GM19240 (cell line): Measurements from ENCODE around the gene REV1.

Source experiments
- DNase-seq: peaks from one replicate; pipeline ENCODE4 v3.0.0; 2011; ENCODE audit warnings: low spot score; ENCODE audit not compliant: insufficient read length

The REV1 gene

GRCh38 chr2:99451280-99451679, 38.5 kb downstream of the REV1 start:
- no peak for DNase-seq

GRCh38 chr2:99450199-99450598, 39.6 kb downstream of the REV1 start:
- no peak for DNase-seq

DNA sequence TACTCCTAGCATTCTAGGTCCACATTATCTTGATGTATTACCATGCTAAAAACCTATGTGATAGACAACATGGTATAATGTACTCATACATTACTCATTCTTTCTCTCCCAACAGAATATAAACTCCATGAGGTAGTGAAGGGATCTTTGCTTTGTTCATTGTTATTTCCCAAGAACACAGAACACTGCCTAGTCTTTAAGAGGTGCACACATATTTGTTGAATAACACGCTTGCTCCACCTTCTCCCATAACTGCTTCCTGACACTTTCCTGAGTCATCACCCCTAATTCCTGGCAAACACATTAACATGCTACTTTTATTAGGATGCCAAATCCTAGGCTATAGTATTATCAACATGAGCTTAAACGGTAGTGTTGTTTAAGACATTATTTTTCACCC, 41.3 kb downstream of the REV1 start:
- no peak for DNase-seq

- no peak for DNase-seq
Observed at GRCh38 chr2:99445065-99445464, 44.8 kb downstream of the REV1 start.

- no peak for DNase-seq
Observed at GRCh38 chr2:99444222-99444621, 45.6 kb downstream of the REV1 start.

DNA sequence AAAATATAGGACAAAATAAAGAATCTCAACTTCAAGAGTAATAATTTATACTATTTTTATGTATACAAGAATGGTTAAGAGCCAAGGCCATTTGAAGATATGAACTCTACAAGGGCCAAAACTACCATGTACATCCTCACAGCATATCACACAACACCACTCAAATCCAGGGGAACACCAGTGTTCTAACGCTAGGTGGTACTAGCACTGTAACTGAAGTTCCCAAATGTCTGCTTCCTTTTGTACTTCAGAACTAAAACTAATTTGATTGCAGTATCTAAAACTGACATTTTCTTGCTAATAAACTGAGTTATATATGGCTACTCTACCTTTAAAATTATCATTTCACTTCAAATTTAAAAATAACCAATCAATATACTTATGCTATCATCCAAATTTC, 47.0 kb downstream of the REV1 start:
- DNase-seq = no peak

DNA sequence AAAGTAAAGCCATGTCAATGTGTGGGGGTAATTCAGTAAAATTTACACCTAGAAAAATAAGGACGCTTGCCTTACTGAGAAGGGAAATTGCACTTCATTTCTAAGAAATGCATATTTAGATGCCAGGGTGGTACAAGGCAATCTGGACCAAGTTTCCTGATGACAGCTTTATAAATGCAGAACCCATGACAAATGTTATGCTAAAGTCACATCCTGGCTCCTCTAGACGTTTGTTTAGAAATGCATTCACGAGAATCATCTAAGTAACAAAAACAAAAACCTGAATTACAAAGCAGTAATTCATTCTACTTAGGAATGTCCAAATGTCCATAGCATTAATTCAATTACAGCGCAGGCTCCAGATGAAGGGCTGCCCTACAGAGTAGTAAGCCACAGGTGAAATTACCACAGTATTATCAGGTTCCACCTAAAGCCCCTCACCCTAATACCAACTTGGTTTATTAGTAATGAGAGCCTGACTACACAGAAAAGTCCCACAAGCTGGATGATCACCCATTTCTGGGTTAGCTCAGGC, 49.8 kb downstream of the REV1 start:
- DNase-seq = no peak

GRCh38 chr2:99436874-99437273, 52.9 kb downstream of the REV1 start:
- DNase-seq = no peak

GRCh38 chr2:99433340-99433739, 56.5 kb downstream of the REV1 start:
- no peak for DNase-seq

DNA sequence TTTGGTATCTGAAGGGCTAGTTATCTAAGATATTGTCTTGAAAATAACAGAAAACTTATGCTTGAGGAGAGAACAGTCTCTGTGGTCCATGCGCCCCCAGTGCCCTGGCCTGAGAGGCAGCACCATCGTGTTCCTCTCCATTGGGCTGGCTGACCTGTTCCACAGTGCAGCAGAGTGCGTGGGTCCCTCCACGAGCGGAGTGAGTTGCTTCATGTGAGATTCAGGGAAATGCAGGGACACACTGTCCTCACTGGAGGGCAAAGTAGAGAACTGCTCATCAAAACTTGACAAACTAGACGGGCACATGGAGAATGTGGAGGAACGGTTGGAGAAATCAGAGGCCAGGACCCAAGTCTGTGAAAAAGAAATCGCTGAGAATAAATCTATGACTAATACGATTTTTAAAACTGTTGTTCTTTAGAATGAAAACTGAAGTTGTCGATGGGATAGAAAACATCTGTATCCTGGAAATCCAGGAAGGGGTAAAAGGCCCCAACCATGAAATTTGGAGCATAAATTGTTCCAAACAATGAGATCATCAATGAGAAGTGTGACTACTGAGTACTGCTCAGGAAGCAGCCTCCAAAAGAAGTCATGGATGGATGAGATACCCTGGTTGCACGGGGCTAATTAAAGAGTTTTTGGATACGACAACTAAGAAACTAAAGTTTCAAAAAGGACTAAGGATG, 58.1 kb downstream of the REV1 start:
- no peak for DNase-seq

- DNase-seq = no peak
Observed at GRCh38 chr2:99430614-99431291, 59.1 kb downstream of the REV1 start.

DNA sequence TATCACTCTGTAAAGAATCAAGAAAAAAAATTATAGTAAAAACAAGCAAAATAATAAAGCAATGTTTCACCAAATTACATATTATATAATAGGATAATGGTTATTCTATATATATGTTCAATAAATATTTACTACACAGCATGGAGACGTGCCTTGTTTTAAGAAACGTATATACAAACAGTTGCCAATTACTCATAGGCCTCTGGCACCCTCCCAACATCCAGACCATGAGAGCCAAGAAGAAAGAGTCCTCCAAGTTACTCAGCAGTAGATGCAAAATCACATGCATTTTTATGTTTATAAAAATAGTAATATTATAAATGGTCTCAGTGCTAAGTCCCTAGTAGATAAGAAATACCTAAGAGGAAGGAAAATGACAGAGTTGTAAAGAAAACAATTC, 64.8 kb downstream of the REV1 start:
- no peak for DNase-seq

- no peak for DNase-seq
Observed at GRCh38 chr2:99424371-99424770, 65.4 kb downstream of the REV1 start.

GRCh38 chr2:99422599-99422998, 67.2 kb downstream of the REV1 start:
- DNase-seq = no peak

DNA sequence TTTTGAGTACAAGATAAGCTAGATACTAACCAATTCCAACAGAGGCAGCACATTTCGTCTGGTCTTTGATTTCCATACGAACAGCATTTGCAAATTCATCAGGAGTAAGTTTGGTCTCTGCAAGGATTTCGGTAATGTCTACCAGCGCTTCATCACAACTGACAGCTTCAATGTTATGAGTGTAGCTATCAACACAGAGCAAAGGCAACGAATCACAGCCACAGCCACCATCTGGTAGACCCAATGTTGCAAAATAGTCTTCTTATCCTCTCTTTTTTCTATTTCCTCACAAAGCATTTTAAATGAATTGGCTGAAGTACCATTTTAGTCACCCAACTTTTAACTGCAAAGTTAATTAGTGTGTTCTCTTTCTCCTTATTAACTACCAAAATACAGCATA, 68.3 kb downstream of the REV1 start:
- no peak for DNase-seq

DNA sequence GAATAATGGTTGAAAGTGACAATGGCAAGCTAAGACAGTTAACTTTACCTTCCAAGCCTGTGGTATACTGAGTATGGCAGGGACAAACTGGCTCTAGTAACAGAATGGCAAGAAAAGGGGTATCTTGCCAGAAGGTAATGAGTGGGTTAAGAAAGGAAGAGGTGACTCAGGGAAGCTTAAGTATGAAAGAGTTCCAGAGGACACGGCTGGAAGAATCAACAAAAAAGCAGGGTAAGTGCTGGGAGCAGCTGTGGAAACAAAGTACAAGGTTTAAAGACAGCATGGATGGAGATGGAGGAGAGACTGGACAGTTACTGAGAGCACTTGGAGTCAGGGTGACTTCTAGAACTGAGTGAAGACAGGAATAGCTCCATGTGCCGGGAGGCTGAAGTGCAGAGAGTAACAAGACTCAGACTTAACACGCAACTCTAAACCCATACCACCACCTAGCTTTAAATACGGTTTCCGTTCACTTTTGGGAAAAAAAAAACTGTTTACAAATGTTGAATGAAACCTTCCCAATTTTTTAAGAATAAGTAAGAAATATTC, 69.0 kb downstream of the REV1 start:
- no peak for DNase-seq

DNA sequence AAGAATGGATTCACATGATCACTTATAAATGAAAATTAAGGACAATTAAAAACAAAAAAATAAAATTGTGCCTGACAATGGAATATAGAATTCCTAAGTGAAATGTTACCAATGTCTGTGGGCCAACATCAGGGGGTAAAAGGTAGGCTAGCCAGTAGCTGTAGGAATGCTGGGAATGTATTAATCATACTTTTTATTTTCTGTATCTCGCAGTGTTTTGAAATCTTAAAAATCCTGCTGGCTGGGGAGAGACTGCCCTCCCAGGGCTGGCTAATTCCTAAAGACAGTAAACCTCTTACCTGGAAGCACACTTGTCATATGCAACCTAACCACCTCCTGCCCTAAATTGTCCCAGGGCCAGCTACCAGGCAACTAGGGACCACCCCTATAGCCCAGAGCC, 69.8 kb downstream of the REV1 start:
- DNase-seq = no peak

GRCh38 chr2:99417396-99417795, 72.4 kb downstream of the REV1 start:
- DNase-seq = no peak

DNA sequence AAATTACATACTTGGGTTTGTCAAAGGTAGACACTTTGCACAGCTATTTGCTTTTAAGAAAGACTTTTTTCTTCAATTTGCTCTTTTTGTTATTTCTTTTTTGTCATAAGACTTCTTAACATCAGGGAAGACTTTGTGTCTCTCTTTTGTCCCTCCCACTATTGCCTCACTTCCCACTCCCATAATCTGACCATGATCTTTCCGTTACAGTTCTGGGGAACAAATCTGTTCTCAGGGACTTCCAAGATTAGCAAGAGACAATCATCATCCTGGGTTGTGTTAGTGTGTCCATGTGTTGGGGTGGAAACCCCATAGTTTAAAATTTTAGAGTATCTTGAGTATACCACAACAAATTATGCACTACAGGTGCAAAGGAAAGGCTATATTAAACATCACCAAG, 75.3 kb downstream of the REV1 start:
- no peak for DNase-seq

DNA sequence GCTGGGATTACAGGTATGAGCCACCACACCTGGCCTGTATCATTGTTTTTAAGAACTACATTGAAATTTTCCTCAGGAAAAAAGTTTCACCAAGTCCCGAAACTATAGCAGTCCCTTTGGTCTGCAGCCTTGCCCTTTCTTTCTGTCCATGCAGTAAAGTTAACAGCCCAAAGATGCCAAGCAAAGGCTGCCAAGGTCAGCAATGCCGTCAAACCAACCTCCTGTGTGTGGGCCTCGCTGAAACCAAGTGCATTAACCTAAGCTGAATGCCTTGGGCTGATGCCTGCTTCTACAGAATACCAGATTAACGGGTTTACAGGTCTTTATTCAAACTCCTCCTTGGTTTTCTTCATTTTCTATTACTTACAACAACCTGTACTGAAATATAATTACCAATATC, 79.5 kb downstream of the REV1 start:
- DNase-seq = no peak

DNA sequence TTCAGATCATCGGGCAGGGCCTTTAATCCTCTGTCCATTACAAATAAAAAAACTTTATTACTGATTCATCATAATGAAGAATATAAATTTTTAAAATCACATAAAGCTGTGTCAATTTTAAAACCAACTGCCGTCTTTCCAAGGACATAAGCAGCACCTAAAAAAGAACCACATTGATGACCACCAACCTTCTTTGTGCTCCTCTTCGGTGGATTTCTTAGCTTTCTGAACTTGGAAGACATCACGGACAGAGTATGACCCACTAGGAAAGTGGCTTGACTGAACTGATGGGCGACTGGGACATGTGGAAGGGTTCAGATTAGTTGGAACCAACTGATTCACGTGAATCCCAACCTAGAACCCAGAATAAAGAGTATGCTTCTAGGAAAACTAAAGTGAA, 83.7 kb downstream of the REV1 start:
- no peak for DNase-seq

DNA sequence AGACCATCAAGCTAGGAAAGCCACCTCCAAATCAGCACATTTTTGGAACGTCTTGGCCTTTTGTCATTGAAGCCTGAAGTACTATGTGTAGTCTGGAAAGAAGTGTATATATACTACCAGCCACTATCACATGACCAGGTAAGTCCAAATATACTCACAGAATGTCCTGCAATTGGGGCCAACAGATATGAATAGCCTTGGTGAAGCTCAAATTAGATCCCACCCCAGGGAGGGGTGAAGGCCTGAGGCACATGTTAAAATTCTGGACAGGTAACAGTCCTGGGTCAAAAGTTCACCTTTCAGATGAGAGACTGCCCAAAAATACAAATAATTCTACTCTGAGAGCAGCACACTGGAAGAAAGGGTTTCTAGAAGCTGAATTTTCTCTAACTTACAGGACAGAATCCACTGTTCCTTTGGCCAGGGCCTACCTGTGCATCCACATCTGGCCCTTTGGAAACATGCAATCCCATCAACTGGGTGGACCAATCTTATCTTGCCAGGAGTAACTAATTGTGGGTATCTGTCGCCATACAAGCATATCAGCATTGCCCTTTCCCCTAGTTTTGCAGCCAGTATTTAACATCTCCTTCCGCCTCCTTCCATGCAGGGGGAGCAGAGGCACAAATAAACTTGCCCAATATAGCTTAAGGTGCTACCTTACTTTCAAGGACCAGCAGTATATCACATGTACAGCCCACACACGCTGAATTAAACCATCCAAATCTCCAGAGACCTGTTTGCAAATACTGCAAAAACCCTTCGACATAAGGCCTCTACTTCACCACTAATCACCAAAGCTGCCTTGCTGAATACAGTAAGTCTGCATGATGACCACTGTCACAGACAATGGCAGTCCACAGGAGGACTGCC, 84.8 kb downstream of the REV1 start:
- DNase-seq = no peak
